ENCODE results near the gene FCGR3A.
"Not testable (repeated sequence)": the region's sequence is repeated elsewhere in the genome, so short reads cannot be mapped to it uniquely, and the experiment has no call there.

DNA sequence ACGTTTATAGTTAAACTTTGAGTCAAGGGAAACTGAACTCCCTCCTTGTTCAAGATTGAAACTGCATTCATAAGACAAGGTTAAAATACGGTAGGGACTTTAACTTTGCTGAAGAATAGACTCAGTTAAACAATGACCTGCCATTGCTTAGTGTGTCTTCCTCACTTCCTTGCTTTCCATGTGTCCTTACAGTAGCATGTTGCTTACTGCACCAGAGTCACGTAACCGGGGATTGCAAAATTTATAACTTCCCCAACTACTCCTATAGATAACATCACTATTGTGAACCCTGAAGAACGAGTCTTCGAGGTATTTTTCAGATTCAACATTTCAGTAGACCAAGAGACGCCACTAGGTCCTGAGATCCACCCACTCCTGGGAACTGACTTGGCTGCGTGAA is 22.1 kb upstream of the FCGR3A start:
- TF ChIP-seq, protein P1, sequence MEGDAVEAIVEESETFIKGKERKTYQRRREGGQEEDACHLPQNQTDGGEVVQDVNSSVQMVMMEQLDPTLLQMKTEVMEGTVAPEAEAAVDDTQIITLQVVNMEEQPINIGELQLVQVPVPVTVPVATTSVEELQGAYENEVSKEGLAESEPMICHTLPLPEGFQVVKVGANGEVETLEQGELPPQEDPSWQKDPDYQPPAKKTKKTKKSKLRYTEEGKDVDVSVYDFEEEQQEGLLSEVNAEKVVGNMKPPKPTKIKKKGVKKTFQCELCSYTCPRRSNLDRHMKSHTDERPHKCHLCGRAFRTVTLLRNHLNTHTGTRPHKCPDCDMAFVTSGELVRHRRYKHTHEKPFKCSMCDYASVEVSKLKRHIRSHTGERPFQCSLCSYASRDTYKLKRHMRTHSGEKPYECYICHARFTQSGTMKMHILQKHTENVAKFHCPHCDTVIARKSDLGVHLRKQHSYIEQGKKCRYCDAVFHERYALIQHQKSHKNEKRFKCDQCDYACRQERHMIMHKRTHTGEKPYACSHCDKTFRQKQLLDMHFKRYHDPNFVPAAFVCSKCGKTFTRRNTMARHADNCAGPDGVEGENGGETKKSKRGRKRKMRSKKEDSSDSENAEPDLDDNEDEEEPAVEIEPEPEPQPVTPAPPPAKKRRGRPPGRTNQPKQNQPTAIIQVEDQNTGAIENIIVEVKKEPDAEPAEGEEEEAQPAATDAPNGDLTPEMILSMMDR (IDR thresholded peaks at IDR 0.05), result not testable (repeated sequence)
- not testable (repeated sequence) for TF ChIP-seq POLR2A (IDR thresholded peaks at IDR 0.05)
